T-cell (primary cell): ENCODE results near the gene ETV6. TPM values are rescaled to one million over a fixed set of nuclear protein-coding genes. Genes with fewer than 3 reads are reported as not detected.

Experiments used
- ATAC-seq, 4 experiments: fragments of 200-7000 bp in 3 of 4; fragments of 150-1000 bp in 1 of 4; cut with Tn5 transposase; replicated peaks in 1 of 4; 1 replicate in 3 of 4; 2 replicates in 1 of 4; pipeline ENCODE4 v1.10.0; 2021; ENCODE audit warnings: moderate library complexity in 3 of 4, mild to moderate bottlenecking in 2 of 4, moderate number of reproducible peaks in 1 of 4
- CTCF ChIA-PET, 2 donors: fragments of 300-600 bp; sonication (Branson Sonifier 250); formaldehyde crosslinking; loops; one replicate each; lab custom pipeline; 2022; ENCODE audit warnings: antibody characterized with exemption in 2 of 2; lab: Charles Lee
- POLR2A ChIA-PET, 2 donors: fragments of 300-600 bp; sonication (Branson Sonifier 250); formaldehyde crosslinking; loops; one replicate each; lab custom pipeline; 2022; ENCODE audit warnings: antibody characterized with exemption in 2 of 2; lab: Charles Lee
- DNase-seq, 35 experiments: peaks; one replicate each; pipeline versions ENCODE4 v3.0.0 to v3.0.0-alpha.2; 2013 to 2023
- H3K27ac ChIP-seq: one replicate; pipeline ENCODE4 v1.5.1; 2013; ENCODE audit warnings: low read length
- H3K27me3 ChIP-seq, 2 experiments: replicated peaks in 1 of 2; 1 replicate in 1 of 2; 2 replicates in 1 of 2; pipeline versions ENCODE4 v1.6.1 to v1.7.0; 2013; ENCODE audit warnings: low read length in 1 of 2, mixed read lengths in 1 of 2; ENCODE audit not compliant: control insufficient read depth in 2 of 2, insufficient read depth in 2 of 2; ENCODE audit errors: extremely low read depth in 1 of 2
- H3K36me3 ChIP-seq, 2 donors: 1 replicate in 1 of 2; 2 replicates in 1 of 2; pipeline versions ENCODE4 v1.6.1 to v1.7.0; 2013; ENCODE audit warnings: low read length in 1 of 2; ENCODE audit not compliant: control insufficient read depth in 2 of 2, insufficient read depth in 1 of 2; ENCODE audit errors: extremely low read depth in 1 of 2
- H3K4me1 ChIP-seq, 2 experiments: 1 replicate in 1 of 2; 2 replicates in 1 of 2; pipeline versions ENCODE4 v1.6.1 to v1.7.0; 2013; ENCODE audit warnings: low read length in 2 of 2, mixed read lengths in 1 of 2; ENCODE audit not compliant: insufficient read depth in 2 of 2, control insufficient read depth in 1 of 2; ENCODE audit errors: extremely low read depth in 1 of 2
- H3K4me3 ChIP-seq, 2 donors: 1 replicate in 1 of 2; 2 replicates in 1 of 2; pipeline versions ENCODE4 v1.5.1 to v1.7.0; 2013; ENCODE audit warnings: mild to moderate bottlenecking in 2 of 2, low read length in 1 of 2, moderate library complexity in 1 of 2; ENCODE audit not compliant: control insufficient read depth in 1 of 2; ENCODE audit errors: extremely low read depth in 1 of 2
- H3K9me3 ChIP-seq: 2 replicates; pipeline ENCODE4 v1.7.0; 2013
- H3K27ac Mint-ChIP-seq, 2 donors: one replicate each; pipeline ENCODE4 v1.8.0; 2020 to 2021; ENCODE audit warnings: mild to moderate bottlenecking in 2 of 2, mixed read lengths in 2 of 2
- H3K27me3 Mint-ChIP-seq, 2 donors: one replicate each; pipeline ENCODE4 v1.8.0; 2021 to 2022; ENCODE audit warnings: mixed read lengths in 2 of 2
- H3K36me3 Mint-ChIP-seq: one replicate; pipeline ENCODE4 v1.8.0; 2021; ENCODE audit warnings: mixed read lengths
- H3K4me1 Mint-ChIP-seq, 3 donors: one replicate each; pipeline ENCODE4 v1.8.0; 2020 to 2022; ENCODE audit warnings: mixed read lengths in 3 of 3, mild to moderate bottlenecking in 1 of 3
- H3K4me3 Mint-ChIP-seq, 3 donors: one replicate each; pipeline ENCODE4 v1.8.0; 2020 to 2022; ENCODE audit warnings: mild to moderate bottlenecking in 3 of 3, mixed read lengths in 3 of 3, moderate library complexity in 3 of 3
- H3K9me3 Mint-ChIP-seq, 3 donors: one replicate each; pipeline ENCODE4 v1.8.0; 2020 to 2022; ENCODE audit warnings: mixed read lengths in 3 of 3
- WGBS: methylation state at CpG from one replicate; pipeline ENCODE4 v1.1.5; 2013; ENCODE audit warnings: missing lambda C conversion rate; ENCODE audit not compliant: insufficient coverage; 5-methylcytosine and 5-hydroxymethylcytosine counted together
- total RNA-seq, 35 experiments: library from RNA in 6 of 35; stranded (reverse) in 6 of 35; fragments of 120-200 nt in 1 of 35; gene quantifications; one replicate each; pipeline versions ENCODE4 v1.2.1 to v1.2.4 and lab custom pipeline; 2013 to 2026

Gene ETV6
- total RNA-seq, 5 donors from 2014 or later (not counting 1 experiment from before 2014, with no cell fraction given) = 24.8 to 36.3 (median 31.3) TPM

DNA sequence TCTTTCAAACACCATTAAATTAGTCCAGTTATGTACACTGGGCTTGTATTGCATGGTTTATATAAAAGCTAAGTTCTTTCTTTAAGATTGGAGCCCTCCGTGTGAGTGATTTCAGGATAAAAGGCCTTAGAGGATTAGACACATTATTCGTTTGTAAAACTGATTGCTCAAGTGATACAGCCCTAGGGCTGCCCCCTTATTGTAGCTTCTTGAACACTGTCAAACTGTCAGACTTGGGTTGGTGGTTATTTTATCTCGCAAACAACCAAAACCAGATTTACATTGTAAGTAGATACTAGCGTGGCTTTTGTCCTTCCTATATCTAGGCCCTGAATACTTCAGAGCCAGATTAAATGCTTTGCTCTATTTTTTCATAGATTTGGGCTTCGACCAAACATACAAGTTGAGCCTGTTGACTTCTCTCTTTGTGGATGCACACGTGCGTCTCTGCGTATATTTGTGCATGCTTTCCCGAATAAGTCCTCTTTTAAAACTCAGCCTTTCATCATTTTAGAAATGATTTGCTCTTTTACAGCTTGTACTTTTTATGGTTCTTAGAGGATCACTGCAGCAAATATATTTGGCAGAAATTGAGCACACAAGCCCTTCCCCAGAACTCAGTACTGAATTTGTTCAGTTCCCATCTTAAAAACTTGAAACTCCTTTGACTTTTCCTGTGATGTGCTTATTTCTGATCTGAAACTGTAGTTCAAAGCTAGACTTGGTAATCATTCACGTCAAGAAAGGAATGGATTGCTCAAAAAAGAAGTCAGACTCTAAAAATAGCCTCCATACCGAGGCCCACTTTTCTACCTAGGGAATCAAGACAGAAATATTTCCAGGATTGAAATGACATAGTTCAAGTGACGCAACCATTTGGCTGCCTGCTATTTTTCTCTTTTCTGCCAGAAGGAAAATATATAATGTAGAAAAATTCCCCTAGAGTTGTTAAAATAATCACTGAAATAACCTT is 129.5 kb downstream of the ETV6 start:
- H3K27ac Mint-ChIP-seq = no peak overlapping the region
- POLR2A ChIA-PET = interaction anchor here in 1 of 2 donors (0.6 kb wide), 1 partner anchor 11 kb away, joined by 3 read pairs; no protein-coding TSS in a partner anchor

DNA sequence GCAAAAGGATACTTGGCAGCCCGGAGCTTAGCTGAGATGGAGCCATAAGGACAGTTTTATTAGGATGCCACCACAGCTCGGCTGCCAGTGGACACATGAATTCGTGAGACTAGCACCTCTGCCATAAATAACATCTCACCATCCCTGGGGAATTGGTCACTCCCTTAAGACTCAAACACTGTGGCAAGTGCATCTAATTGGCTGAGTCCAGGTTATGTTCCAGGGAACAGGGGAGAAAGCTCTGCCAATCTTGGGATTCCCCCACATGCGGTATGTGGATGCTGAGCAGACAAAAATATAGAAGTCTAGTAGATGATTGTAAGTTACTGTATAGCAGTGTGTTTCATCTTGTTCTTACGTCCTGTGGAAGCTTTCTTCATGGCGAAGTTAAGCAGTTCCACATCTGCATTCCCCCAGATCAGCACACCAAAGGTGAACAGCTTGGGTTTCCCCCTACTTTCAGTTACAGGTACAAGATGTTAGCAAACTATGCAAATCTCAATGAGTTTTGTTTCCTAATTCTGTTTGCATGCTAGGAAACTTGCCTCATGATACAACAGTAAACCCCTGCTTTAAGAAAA is 131.1 kb downstream of the ETV6 start:
- WGBS = 87% methylated on average over 4 of the region's 6 CpGs

More for the DNA sequence above, 129.5 kb downstream of the ETV6 start:
- no peak for DNase-seq
- 68% methylated on average over 8 of the region's 12 CpGs for WGBS
- Mint-ChIP-seq H3K27me3 (no peaks in the 10 kb centered on the region), H3K9me3 (no peaks in the 10 kb centered on the region), H3K4me3 (no peak overlapping the region), H3K4me1 (peaks cover 43 to 65% (median 45%) of the 10 kb centered on the region in 3 donors), H3K36me3 (peaks cover 38% of the 10 kb centered on the region)
- Histone ChIP-seq H3K27ac (no peak overlapping the region), H3K27me3 (no peaks in the 10 kb centered on the region), H3K4me3 (no peak overlapping the region), H3K4me1 (peaks cover 4 to 6% of the 10 kb centered on the region in 2 experiments), H3K9me3 (no peaks in the 10 kb centered on the region), H3K36me3 (no peaks in the 10 kb centered on the region)
- ATAC-seq = no peak
- CTCF ChIA-PET = no interaction called here

DNA sequence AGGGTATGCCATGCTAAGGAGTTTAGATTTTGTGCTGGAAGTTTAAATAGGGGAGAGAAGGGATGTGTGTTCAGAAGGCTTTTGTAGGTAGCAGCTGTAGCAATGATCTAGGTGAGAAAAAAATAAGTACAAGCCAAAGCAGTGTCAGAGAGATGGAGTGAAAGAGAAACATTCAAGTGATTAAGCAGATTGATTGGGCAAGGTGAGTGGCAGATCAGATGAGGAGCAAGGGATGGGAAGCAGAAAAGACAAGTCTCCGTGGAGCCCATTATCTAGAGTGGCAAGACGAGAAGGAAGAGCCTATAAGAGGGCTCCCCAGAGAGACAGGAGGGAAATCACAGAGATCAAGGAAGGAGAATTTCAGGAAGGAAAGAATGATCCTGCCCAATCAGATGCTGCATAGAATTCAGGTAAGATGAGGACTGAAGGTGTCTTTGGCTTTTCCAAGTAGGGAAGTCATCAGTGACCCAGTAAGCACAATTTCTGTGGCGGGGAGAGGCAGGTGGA is 133.5 kb downstream of the ETV6 start:
- peaks cover 0 to 3% of the 10 kb centered on the region in 2 experiments for H3K4me1 ChIP-seq
- no peak overlapping the region for H3K27ac Mint-ChIP-seq
- 100% methylated on average over 3 of the region's 3 CpGs for WGBS
- no peak overlapping the region for H3K4me3 Mint-ChIP-seq
- H3K9me3 Mint-ChIP-seq = no peaks in the 10 kb centered on the region
- H3K27me3 Mint-ChIP-seq = no peaks in the 10 kb centered on the region
- ChIA-PET POLR2A (no interaction called here), CTCF (no interaction called here)
- no peak overlapping the region for H3K27ac ChIP-seq
- peaks cover 20% of the 10 kb centered on the region for H3K36me3 Mint-ChIP-seq
- H3K4me3 ChIP-seq = no peak overlapping the region
- H3K36me3 ChIP-seq = no peaks in the 10 kb centered on the region
- no peak for ATAC-seq
- no peaks in the 10 kb centered on the region for H3K9me3 ChIP-seq
- H3K27me3 ChIP-seq = no peaks in the 10 kb centered on the region
- peaks cover 34 to 64% (median 47%) of the 10 kb centered on the region in 3 donors for H3K4me1 Mint-ChIP-seq
- DNase-seq = no peak

More for the DNA sequence above, 131.1 kb downstream of the ETV6 start:
- ATAC-seq (no peak), DNase-seq (no peak)
- H3K4me1 ChIP-seq = peaks cover 0 to 6% of the 10 kb centered on the region in 2 experiments
- ChIA-PET CTCF (interaction anchor here in 1 of 2 donors (0.5 kb wide), 1 partner anchor 117 kb away, joined by 3 read pairs; no protein-coding TSS in a partner anchor), POLR2A (interaction anchor here in 1 of 2 donors (0.6 kb wide), 1 partner anchor 138 kb away, joined by 3 read pairs; no protein-coding TSS in a partner anchor)
- H3K36me3 ChIP-seq = no peaks in the 10 kb centered on the region
- Mint-ChIP-seq H3K27ac (no peak overlapping the region), H3K36me3 (peaks cover 33% of the 10 kb centered on the region), H3K4me1 (peaks cover 37 to 62% (median 41%) of the 10 kb centered on the region in 3 donors), H3K4me3 (no peak overlapping the region), H3K27me3 (no peaks in the 10 kb centered on the region), H3K9me3 (no peaks in the 10 kb centered on the region)
- no peaks in the 10 kb centered on the region for H3K9me3 ChIP-seq
- no peaks in the 10 kb centered on the region for H3K27me3 ChIP-seq
- H3K27ac ChIP-seq = no peak overlapping the region
- no peak overlapping the region for H3K4me3 ChIP-seq

DNA sequence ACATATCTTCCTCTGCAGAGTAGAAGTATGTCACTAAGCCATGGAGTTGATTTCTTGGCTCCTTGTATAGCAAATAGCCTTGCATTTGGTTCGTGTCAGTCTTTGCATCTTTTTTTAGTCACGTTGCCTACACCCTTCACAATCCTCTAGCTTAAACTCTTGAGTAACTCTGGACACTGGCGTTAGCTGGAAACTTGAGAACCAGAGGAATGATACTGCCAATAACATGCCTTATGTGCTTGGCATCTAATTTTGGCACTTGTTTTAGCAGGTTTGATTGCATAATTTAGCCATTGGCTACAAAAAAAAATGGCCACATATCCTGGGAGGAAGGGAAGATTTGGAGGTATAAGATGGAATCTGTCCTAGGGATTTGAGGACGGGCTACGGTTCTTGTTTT is 136.2 kb downstream of the ETV6 start:
- DNase-seq (no peak), ATAC-seq (no peak)
- Mint-ChIP-seq H3K9me3 (no peaks in the 10 kb centered on the region), H3K27me3 (no peaks in the 10 kb centered on the region), H3K27ac (no peak overlapping the region), H3K4me3 (no peak overlapping the region), H3K36me3 (peaks cover 20% of the 10 kb centered on the region), H3K4me1 (peaks cover 41 to 51% (median 44%) of the 10 kb centered on the region in 3 donors)
- Histone ChIP-seq H3K27me3 (no peaks in the 10 kb centered on the region), H3K27ac (no peak overlapping the region), H3K4me1 (peaks cover 0 to 2% of the 10 kb centered on the region in 2 experiments), H3K9me3 (no peaks in the 10 kb centered on the region), H3K4me3 (no peak overlapping the region), H3K36me3 (no peaks in the 10 kb centered on the region)
- 100% methylated on average over 2 of the region's 5 CpGs for WGBS
- ChIA-PET POLR2A (no interaction called here), CTCF (no interaction called here)

DNA sequence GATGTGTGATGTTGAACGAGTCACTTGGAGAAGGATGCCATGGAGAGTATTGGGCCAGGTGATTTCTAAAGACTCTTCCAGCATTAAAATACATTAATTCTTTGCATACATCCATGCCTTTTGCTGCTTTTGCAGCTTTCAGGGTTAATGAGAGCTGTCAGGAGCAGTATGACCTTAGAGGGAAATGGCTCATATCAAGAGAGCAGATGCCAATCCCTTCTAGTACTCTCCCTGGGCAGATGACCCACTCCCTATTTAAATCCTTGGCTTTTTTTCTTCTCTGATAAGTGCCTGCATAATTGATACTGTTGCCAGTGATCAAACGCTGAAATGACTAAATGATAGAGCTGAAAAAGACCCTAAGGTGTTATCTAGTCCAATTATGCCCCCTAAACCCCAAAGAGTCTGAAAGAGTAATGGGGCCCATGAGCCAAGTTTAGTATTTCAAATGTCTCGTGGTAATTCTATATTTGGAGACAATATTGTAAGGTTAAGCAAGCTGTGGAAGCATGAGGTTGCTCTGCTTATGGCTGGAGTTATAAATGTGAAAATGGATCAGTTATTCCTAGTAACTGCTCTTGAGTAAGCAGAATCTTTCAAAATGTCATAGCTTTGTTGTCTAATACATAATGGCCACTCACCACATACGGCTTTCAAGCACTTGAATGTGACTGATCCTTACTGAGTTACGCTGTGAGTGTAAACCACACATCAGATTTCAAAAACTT is 137.3 kb downstream of the ETV6 start:
- ChIA-PET CTCF (no interaction called here), POLR2A (no interaction called here)
- Mint-ChIP-seq H3K27ac (no peak overlapping the region), H3K36me3 (peaks cover 25% of the 10 kb centered on the region), H3K4me3 (no peak overlapping the region), H3K4me1 (peaks cover 40 to 46% (median 42%) of the 10 kb centered on the region in 3 donors), H3K27me3 (no peaks in the 10 kb centered on the region), H3K9me3 (no peaks in the 10 kb centered on the region)
- no CpG with 5 or more reads among the region's 5 CpGs for WGBS
- Histone ChIP-seq H3K9me3 (no peaks in the 10 kb centered on the region), H3K27me3 (no peaks in the 10 kb centered on the region), H3K4me1 (peaks cover 0 to 2% of the 10 kb centered on the region in 2 experiments), H3K27ac (no peak overlapping the region), H3K4me3 (no peak overlapping the region), H3K36me3 (no peaks in the 10 kb centered on the region)
- no peak for ATAC-seq
- no peak for DNase-seq

DNA sequence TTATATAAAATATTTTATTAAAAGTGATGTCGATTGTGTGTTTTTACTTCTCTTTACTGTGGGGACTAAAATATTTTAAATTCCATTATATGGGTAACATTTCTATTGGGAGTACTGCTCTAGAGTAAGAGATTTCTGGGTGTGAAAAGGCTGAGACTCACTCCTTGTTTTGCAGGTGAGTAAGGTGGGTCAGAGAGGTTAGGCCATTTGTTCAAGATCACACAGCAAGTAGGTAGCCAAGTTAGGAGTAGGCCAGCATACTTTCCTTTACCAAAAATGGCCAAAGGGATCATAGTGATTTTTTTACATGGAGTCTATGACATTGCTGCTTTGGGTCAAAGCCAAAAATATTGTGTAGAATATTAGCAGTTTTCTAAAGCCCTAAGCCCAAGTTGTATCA is 138.0 kb downstream of the ETV6 start:
- no peak overlapping the region for H3K27ac Mint-ChIP-seq
- no peaks in the 10 kb centered on the region for H3K27me3 Mint-ChIP-seq
- Histone ChIP-seq H3K27me3 (no peaks in the 10 kb centered on the region), H3K4me1 (peaks cover 0 to 2% of the 10 kb centered on the region in 2 experiments), H3K27ac (no peak overlapping the region), H3K9me3 (no peaks in the 10 kb centered on the region), H3K36me3 (no peaks in the 10 kb centered on the region), H3K4me3 (no peak overlapping the region)
- H3K4me1 Mint-ChIP-seq = peaks cover 36 to 41% (median 40%) of the 10 kb centered on the region in 3 donors
- H3K9me3 Mint-ChIP-seq = no peaks in the 10 kb centered on the region
- POLR2A ChIA-PET = no interaction called here
- WGBS = no CpG with 5 or more reads among the region's 1 CpG
- DNase-seq (no peak), ATAC-seq (no peak)
- no peak overlapping the region for H3K4me3 Mint-ChIP-seq
- CTCF ChIA-PET = no interaction called here
- peaks cover 29% of the 10 kb centered on the region for H3K36me3 Mint-ChIP-seq
